HFF-Myc (cell line): ENCODE measurements around the gene PPP2R3B.

ENCODE experiments used
- DNase-seq: peaks from one replicate; pipeline ENCODE4 v3.0.0-alpha.2; 2011; ENCODE audit warnings: low read depth; ENCODE audit errors: extremely low read depth
- H3K4me3 ChIP-seq: replicated peaks from 2 replicates; pipeline ENCODE4 v1.5.1; 2011; ENCODE audit warnings: low read depth, mild to moderate bottlenecking, control low read depth, low read length
- CTCF ChIP-seq: IDR thresholded peaks from 2 replicates; pipeline ENCODE4 v1.5.1; 2012; ENCODE audit warnings: mild to moderate bottlenecking, low read depth, low read length, control low read depth; ENCODE audit errors: missing control alignments

Gene PPP2R3B

GRCh38 chrX:314781-315595 is 71.7 kb downstream of the PPP2R3B start:
- DNase-seq: no peak
- TF ChIP-seq CTCF: no peak
- no peak overlapping the region for H3K4me3 ChIP-seq

GRCh38 chrX:314049-314448 is 72.7 kb downstream of the PPP2R3B start:
- no peak overlapping the region for H3K4me3 ChIP-seq
- no peak for TF ChIP-seq CTCF
- DNase-seq: no peak

GRCh38 chrX:313546-313945 is 73.2 kb downstream of the PPP2R3B start:
- no peak overlapping the region for H3K4me3 ChIP-seq
- no peak for DNase-seq
- TF ChIP-seq CTCF: no peak

- no peak for DNase-seq
- TF ChIP-seq CTCF: no peak
- H3K4me3 ChIP-seq: no peak overlapping the region
Measured at GRCh38 chrX:312621-313331, 73.9 kb downstream of the PPP2R3B start.

- H3K4me3 ChIP-seq: no peak overlapping the region
- no peak for TF ChIP-seq CTCF
- DNase-seq: no peak
Measured at GRCh38 chrX:311156-312129, 75.3 kb downstream of the PPP2R3B start.

- no peak for DNase-seq
- no peak overlapping the region for H3K4me3 ChIP-seq
- TF ChIP-seq CTCF: no peak
Measured at GRCh38 chrX:310621-311155, 76.0 kb downstream of the PPP2R3B start.
